GM12878 (cell line): Measurements from ENCODE around the gene TRMU. TPM values are rescaled to one million over a fixed set of nuclear protein-coding genes. Genes with fewer than 3 reads are reported as not detected.

Source experiments
- ASH2L ChIP-seq: fragments of 300-600, 200-600 bp; sonication (generic); IDR thresholded peaks from 2 replicates; pipeline ENCODE4 v1.6.1; 2017; ENCODE audit warnings: low read depth, mild to moderate bottlenecking, borderline replicate concordance
- BMI1 ChIP-seq: fragments of 450-650 bp; IDR thresholded peaks from 2 replicates; pipeline ENCODE4 v1.6.1; 2016; ENCODE audit warnings: mild to moderate bottlenecking, moderate library complexity, borderline replicate concordance
- EP300 ChIP-seq, 2 experiments: fragments of 150-350 bp in 1 of 2; IDR thresholded peaks; 2 replicates each; pipeline ENCODE4 v1.6.1; 2011 to 2012; ENCODE audit warnings: low read depth in 2 of 2, low read length in 2 of 2, borderline replicate concordance in 1 of 2, improper control_type of control experiment in 1 of 2, inconsistent platforms in 1 of 2; ENCODE audit not compliant: control insufficient read depth in 1 of 2
- EZH2 ChIP-seq: IDR thresholded peaks from 2 replicates; pipeline ENCODE4 v1.6.1; 2012; ENCODE audit warnings: low read depth, mild to moderate bottlenecking, control low read depth, inconsistent platforms, low read length, borderline replicate concordance; ENCODE audit not compliant: control insufficient read depth
- HDAC6 ChIP-seq: fragments of 200-600 bp; sonication (generic); IDR thresholded peaks from one replicate; pipeline ENCODE4 v1.8.0; 2017; ENCODE audit warnings: antibody characterized with exemption; ENCODE audit not compliant: unreplicated experiment
- JUNB ChIP-seq: IDR thresholded peaks from 2 replicates; pipeline ENCODE4 v1.6.1; 2016; ENCODE audit warnings: antibody characterized with exemption, mild to moderate bottlenecking
- MEF2A ChIP-seq: IDR thresholded peaks from 2 replicates; pipeline ENCODE4 v1.6.1; 2011; ENCODE audit warnings: low read depth, mild to moderate bottlenecking, low read length, moderate library complexity; ENCODE audit not compliant: insufficient read depth
- MTA3 ChIP-seq: IDR thresholded peaks from 2 replicates; pipeline ENCODE4 v1.6.1; 2012; ENCODE audit warnings: low read length, inconsistent platforms, borderline replicate concordance
- MXI1 ChIP-seq: fragments of 150-350 bp; IDR thresholded peaks from 2 replicates; pipeline ENCODE4 v1.6.1; 2011; ENCODE audit warnings: low read depth, mild to moderate bottlenecking, inconsistent platforms, low read length, improper control_type of control experiment
- NBN ChIP-seq: fragments of 450-650 bp; IDR thresholded peaks from 2 replicates; pipeline ENCODE4 v1.6.1; 2016
- NFYA ChIP-seq: IDR thresholded peaks from 2 replicates; pipeline ENCODE4 v1.6.1; 2011; ENCODE audit warnings: low read depth, mild to moderate bottlenecking, low read length, improper control_type of control experiment, borderline replicate concordance
- NR2C2 ChIP-seq: IDR thresholded peaks from 2 replicates; pipeline ENCODE4 v1.6.1; 2011; ENCODE audit warnings: borderline replicate concordance, low read depth; ENCODE audit not compliant: control insufficient read depth, insufficient read length
- POLR2AphosphoS5 ChIP-seq: IDR thresholded peaks from 2 replicates; pipeline ENCODE4 v1.6.1; 2011; ENCODE audit warnings: mild to moderate bottlenecking, low read length, inconsistent platforms
- SIX5 ChIP-seq: IDR thresholded peaks from 2 replicates; pipeline ENCODE4 v1.6.1; 2011; ENCODE audit warnings: mild to moderate bottlenecking, low read depth, low read length, moderate library complexity; ENCODE audit not compliant: severe bottlenecking
- TAF1 ChIP-seq: IDR thresholded peaks from 2 replicates; pipeline ENCODE4 v1.6.1; 2011; ENCODE audit warnings: mild to moderate bottlenecking, low read depth, low read length, borderline replicate concordance
- TCF7 ChIP-seq: IDR thresholded peaks from 2 replicates; pipeline ENCODE4 v1.6.1; 2014; ENCODE audit warnings: antibody characterized with exemption, borderline replicate concordance
- WRNIP1 ChIP-seq: IDR thresholded peaks from 2 replicates; pipeline ENCODE4 v1.6.1; 2011; ENCODE audit warnings: low read depth, low read length, improper control_type of control experiment, borderline replicate concordance
- YY1 ChIP-seq: IDR thresholded peaks from 2 replicates; pipeline ENCODE4 v1.6.1; 2011; ENCODE audit warnings: low read depth, mild to moderate bottlenecking, low read length
- ZNF207 ChIP-seq: fragments of 450-650 bp; IDR thresholded peaks from 2 replicates; pipeline ENCODE4 v1.6.1; 2014; ENCODE audit warnings: antibody characterized with exemption, mild to moderate bottlenecking, borderline replicate concordance
- polyA plus RNA-seq, 11 experiments: library from polyadenylated mRNA; depleted of rRNA in 4 of 11; unstranded in 6 of 11; stranded (reverse) in 5 of 11; fragments of >200 nt; fragmentation: Nextera tagmentation in 4 of 11; fragmentation: Illumina TruSeq in 1 of 11; extraction: Ambion mirVana in 4 of 11; extraction: Trizol in 1 of 11; gene quantifications; 1 replicate in 1 of 11; 2 replicates in 10 of 11; pipeline versions ENCODE4 v1.2.1 to v1.2.3, GENCODE V29; 2011 to 2016; ENCODE audit warnings: inconsistent platforms in 2 of 11, missing spikeins in 2 of 11, low read depth in 1 of 11
- total RNA-seq, 4 experiments: library from RNA; depleted of rRNA in 3 of 4; stranded (reverse); fragments of >200 nt in 3 of 4; fragmentation: Illumina TruSeq in 1 of 4; extraction: Trizol in 1 of 4; gene quantifications; 2 replicates each; pipeline versions ENCODE4 v1.2.1 to v1.2.3, GENCODE V29; 2013 to 2021
- TF ChIP-seq, protein P1 (sequence below): fragments of 150-350 bp; IDR thresholded peaks from 2 replicates; pipeline ENCODE4 v1.6.1; 2014; ENCODE audit warnings: mild to moderate bottlenecking, low read depth, low read length
- TF ChIP-seq, protein P2 (sequence below): IDR thresholded peaks from 2 replicates; pipeline ENCODE4 v1.6.1; 2012; ENCODE audit warnings: improper control_type of control experiment, low read depth, low read length; ENCODE audit not compliant: insufficient replicate concordance
- TF ChIP-seq, protein P3 (sequence below): IDR thresholded peaks from 2 replicates; pipeline ENCODE4 v1.6.1; 2011; ENCODE audit warnings: borderline replicate concordance, low read depth, mild to moderate bottlenecking, moderate library complexity, mixed read lengths, low read length; ENCODE audit not compliant: insufficient read depth; ENCODE audit errors: extremely low read length

Gene TRMU
- total and polyA plus RNA-seq, 10 of the 15 experiments (the other 5 are each of a cell fraction or from before 2014, with no cell fraction given), result 3.5 to 57.0 (median 44.0) TPM

DNA sequence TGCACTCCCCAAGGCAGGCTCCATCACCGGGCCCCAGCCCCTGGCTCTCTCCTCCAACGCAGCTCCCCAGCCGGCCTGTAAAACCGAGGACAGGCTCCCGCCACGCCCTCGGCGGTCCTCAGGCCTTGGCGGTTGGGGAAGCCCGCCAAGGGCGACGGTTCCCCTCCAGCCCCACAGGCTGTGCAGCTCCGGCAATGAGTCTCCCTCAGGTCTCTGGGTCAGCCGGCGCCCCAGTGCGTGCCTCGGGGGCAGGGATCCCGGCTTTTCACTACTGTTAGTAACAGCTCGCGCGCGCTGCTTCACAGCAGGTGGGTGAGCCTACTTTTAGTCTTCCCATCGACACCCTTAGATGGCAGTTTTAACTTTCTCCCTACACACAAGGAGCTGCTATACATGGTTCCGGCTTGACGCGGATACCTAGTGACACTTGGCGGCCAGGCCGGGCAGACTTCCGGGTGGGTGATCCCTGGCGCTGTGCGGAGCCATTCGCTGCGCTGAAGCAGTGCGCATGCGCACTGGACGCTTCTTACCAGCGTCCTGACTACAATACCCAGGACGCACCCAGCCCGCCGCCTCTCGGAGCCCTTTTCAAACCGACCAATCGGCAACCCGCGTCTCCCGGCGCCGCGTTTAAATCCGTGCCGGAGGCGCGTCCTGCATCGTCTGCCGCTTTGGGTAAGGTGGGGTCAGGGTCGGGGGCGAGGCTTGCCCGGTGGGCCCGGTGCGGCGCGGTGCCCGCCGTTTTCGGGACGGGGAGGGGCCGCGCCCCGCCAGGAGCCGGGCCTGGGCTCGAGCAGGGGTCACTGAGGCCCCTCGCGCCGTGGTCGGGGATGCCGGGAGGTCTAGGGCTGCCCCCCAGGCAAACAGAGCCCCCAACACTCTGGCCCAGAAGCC lies 39.0 kb upstream of the TRMU start, which contains the start of gene GTSE1 (continued):
- TF ChIP-seq, protein P1, sequence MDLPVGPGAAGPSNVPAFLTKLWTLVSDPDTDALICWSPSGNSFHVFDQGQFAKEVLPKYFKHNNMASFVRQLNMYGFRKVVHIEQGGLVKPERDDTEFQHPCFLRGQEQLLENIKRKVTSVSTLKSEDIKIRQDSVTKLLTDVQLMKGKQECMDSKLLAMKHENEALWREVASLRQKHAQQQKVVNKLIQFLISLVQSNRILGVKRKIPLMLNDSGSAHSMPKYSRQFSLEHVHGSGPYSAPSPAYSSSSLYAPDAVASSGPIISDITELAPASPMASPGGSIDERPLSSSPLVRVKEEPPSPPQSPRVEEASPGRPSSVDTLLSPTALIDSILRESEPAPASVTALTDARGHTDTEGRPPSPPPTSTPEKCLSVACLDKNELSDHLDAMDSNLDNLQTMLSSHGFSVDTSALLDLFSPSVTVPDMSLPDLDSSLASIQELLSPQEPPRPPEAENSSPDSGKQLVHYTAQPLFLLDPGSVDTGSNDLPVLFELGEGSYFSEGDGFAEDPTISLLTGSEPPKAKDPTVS, result no peak
- peak; percentile 8; the same call in 1 of the 2 replicates for TF ChIP-seq JUNB
- TF ChIP-seq MXI1, result peak; percentile 87
- TF ChIP-seq NR2C2, result no peak
- peak; percentile 78 for TF ChIP-seq TAF1
- no peak for TF ChIP-seq WRNIP1
- no peak for TF ChIP-seq ASH2L
- TF ChIP-seq, protein P2, sequence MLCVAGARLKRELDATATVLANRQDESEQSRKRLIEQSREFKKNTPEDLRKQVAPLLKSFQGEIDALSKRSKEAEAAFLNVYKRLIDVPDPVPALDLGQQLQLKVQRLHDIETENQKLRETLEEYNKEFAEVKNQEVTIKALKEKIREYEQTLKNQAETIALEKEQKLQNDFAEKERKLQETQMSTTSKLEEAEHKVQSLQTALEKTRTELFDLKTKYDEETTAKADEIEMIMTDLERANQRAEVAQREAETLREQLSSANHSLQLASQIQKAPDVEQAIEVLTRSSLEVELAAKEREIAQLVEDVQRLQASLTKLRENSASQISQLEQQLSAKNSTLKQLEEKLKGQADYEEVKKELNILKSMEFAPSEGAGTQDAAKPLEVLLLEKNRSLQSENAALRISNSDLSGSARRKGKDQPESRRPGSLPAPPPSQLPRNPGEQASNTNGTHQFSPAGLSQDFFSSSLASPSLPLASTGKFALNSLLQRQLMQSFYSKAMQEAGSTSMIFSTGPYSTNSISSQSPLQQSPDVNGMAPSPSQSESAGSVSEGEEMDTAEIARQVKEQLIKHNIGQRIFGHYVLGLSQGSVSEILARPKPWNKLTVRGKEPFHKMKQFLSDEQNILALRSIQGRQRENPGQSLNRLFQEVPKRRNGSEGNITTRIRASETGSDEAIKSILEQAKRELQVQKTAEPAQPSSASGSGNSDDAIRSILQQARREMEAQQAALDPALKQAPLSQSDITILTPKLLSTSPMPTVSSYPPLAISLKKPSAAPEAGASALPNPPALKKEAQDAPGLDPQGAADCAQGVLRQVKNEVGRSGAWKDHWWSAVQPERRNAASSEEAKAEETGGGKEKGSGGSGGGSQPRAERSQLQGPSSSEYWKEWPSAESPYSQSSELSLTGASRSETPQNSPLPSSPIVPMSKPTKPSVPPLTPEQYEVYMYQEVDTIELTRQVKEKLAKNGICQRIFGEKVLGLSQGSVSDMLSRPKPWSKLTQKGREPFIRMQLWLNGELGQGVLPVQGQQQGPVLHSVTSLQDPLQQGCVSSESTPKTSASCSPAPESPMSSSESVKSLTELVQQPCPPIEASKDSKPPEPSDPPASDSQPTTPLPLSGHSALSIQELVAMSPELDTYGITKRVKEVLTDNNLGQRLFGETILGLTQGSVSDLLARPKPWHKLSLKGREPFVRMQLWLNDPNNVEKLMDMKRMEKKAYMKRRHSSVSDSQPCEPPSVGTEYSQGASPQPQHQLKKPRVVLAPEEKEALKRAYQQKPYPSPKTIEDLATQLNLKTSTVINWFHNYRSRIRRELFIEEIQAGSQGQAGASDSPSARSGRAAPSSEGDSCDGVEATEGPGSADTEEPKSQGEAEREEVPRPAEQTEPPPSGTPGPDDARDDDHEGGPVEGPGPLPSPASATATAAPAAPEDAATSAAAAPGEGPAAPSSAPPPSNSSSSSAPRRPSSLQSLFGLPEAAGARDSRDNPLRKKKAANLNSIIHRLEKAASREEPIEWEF, result no peak
- TF ChIP-seq, protein P3, sequence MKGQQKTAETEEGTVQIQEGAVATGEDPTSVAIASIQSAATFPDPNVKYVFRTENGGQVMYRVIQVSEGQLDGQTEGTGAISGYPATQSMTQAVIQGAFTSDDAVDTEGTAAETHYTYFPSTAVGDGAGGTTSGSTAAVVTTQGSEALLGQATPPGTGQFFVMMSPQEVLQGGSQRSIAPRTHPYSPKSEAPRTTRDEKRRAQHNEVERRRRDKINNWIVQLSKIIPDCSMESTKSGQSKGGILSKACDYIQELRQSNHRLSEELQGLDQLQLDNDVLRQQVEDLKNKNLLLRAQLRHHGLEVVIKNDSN, result no peak
- TF ChIP-seq NBN, result peak; percentile 72
- peak; percentile 88 for TF ChIP-seq POLR2AphosphoS5
- TF ChIP-seq MEF2A, result no peak
- TF ChIP-seq YY1, result peak; percentile 90
- no peak for TF ChIP-seq HDAC6
- no peak for TF ChIP-seq EZH2
- no peak for TF ChIP-seq EP300 (IDR thresholded peaks at IDR 0.05; ENCODE audit: borderline replicate concordance in 1 of 2, control insufficient read depth in 1 of 2, low read depth in 2 of 2, low read length in 2 of 2)
- TF ChIP-seq SIX5, result peak; percentile 79
- no peak for TF ChIP-seq BMI1
- no peak; the same call in 1 of the 2 replicates for TF ChIP-seq ZNF207
- TF ChIP-seq MTA3, result no peak; the same call in 1 of the 2 replicates
- no peak for TF ChIP-seq TCF7
- TF ChIP-seq NFYA, result no peak
